GM12891 (cell line): Measurements from ENCODE around the gene SLCO2B1.

Experiments
- POLR2A ChIP-seq: IDR thresholded peaks from 2 replicates; pipeline ENCODE4 v1.6.1; 2011; ENCODE audit warnings: low read depth, low read length, control low read depth
- POLR2AphosphoS5 ChIP-seq: IDR thresholded peaks from 2 replicates; pipeline ENCODE4 v1.6.1; 2011; ENCODE audit warnings: low read depth, low read length, control low read depth
- POU2F2 ChIP-seq: IDR thresholded peaks from 2 replicates; pipeline ENCODE4 v1.6.1; 2011; ENCODE audit warnings: low read depth, mild to moderate bottlenecking, control low read depth, low read length, moderate library complexity
- TAF1 ChIP-seq: IDR thresholded peaks from 2 replicates; pipeline ENCODE4 v1.6.1; 2011; ENCODE audit warnings: low read depth, low read length, control low read depth

DNA sequence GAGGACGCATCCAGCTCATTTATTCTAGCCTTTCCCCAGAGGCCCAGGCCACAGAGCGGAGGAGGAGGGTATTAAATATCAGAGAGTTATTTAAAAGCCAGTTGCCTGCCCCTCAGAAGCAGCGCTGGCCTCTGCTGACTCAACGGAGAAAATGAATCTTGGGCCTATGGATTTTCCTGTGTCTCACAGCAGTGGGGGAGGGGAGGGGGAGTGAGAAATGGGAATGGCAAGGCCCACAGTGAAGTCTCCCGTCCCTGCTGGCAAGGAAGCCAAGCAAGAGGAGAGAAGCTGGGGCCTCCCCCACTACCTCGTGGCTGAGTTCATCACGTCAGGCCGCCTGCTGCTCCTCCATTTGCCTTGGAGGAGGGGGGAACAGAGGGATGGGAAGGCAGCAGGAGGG, 85.2 kb downstream of the SLCO2B1 start:
- TF ChIP-seq POLR2A = no peak
- no peak for TF ChIP-seq POLR2AphosphoS5
- no peak for TF ChIP-seq POU2F2
- no peak for TF ChIP-seq TAF1
